NCI-H1930 (cell line): ENCODE results near the gene OCA2.
"Not testable (repeated sequence)": the region's sequence is repeated elsewhere in the genome, so short reads cannot be mapped to it uniquely, and the experiment has no call there.

Experiments
- DNase-seq, 2 experiments: peaks; one replicate each; lab custom pipeline; 2025; lab: John Stamatoyannopoulos, UW

OCA2 gene

GRCh38 chr15:27722102-27722501 is 377.0 kb downstream of the OCA2 start:
- no peak for DNase-seq

GRCh38 chr15:27714675-27715074 is 384.4 kb downstream of the OCA2 start:
- DNase-seq: no peak

GRCh38 chr15:27713850-27714249 is 385.3 kb downstream of the OCA2 start:
- DNase-seq: not testable (repeated sequence)

GRCh38 chr15:27707257-27707656 is 391.9 kb downstream of the OCA2 start:
- DNase-seq: no peak

- DNase-seq: no peak
These were observed 392.8 kb downstream of the OCA2 start for GRCh38 chr15:27706300-27706699.

- DNase-seq: no peak
These were observed 394.1 kb downstream of the OCA2 start for GRCh38 chr15:27705056-27705455.
